Smooth muscle cell (in vitro differentiated cells): ENCODE data around the gene PCDHGA10. TPM values are rescaled to one million over a fixed set of nuclear protein-coding genes. Genes with fewer than 3 reads are reported as not detected.

ENCODE experiments used
- DNase-seq: peaks from one replicate; lab custom pipeline; 2025; ENCODE audit not compliant: unreplicated experiment; lab: John Stamatoyannopoulos, UW
- H2AFZ ChIP-seq: fragments of 200-600 bp; sonication (generic); 2 replicates; pipeline ENCODE4 v1.6.0; 2016; ENCODE audit warnings: antibody characterized with exemption, low read depth, mild to moderate bottlenecking
- H3F3A ChIP-seq: fragments of 200-600 bp; sonication (generic); 2 replicates; pipeline ENCODE4 v1.6.0; 2017; ENCODE audit warnings: antibody characterized with exemption, low read depth
- H3K27ac ChIP-seq: fragments of 200-600 bp; sonication (generic); 2 replicates; pipeline ENCODE4 v1.5.1; 2016; ENCODE audit warnings: low read depth, mild to moderate bottlenecking
- H3K27me3 ChIP-seq: fragments of 200-600 bp; sonication (generic); 2 replicates; pipeline ENCODE4 v1.6.1; 2016; ENCODE audit warnings: low read depth, mild to moderate bottlenecking
- H3K36me3 ChIP-seq: fragments of 200-600 bp; sonication (generic); 2 replicates; pipeline ENCODE4 v1.5.1; 2016; ENCODE audit warnings: low read depth
- H3K4me1 ChIP-seq: fragments of 200-600 bp; sonication (generic); 2 replicates; pipeline ENCODE4 v1.5.1; 2016; ENCODE audit warnings: low read depth
- H3K4me2 ChIP-seq: fragments of 200-600 bp; sonication (generic); 2 replicates; pipeline ENCODE4 v1.6.0; 2016; ENCODE audit warnings: mild to moderate bottlenecking
- H3K4me3 ChIP-seq: fragments of 200-600 bp; sonication (generic); 2 replicates; pipeline ENCODE4 v1.5.1; 2016; ENCODE audit warnings: mild to moderate bottlenecking
- H3K79me2 ChIP-seq: fragments of 200-600 bp; sonication (generic); 2 replicates; pipeline ENCODE4 v1.6.0; 2016; ENCODE audit warnings: low read depth, mild to moderate bottlenecking
- H3K9ac ChIP-seq: fragments of 200-600 bp; sonication (generic); 2 replicates; pipeline ENCODE4 v1.6.0; 2016; ENCODE audit warnings: low read depth
- H3K9me3 ChIP-seq: fragments of 200-600 bp; sonication (generic); replicated peaks from 2 replicates; pipeline ENCODE4 v1.5.1; 2016; ENCODE audit warnings: low read depth
- H4K20me1 ChIP-seq: fragments of 200-600 bp; sonication (generic); 2 replicates; pipeline ENCODE4 v1.6.0; 2016; ENCODE audit warnings: low read depth
- WGBS: methylation state at CpG from one replicate; pipeline ENCODE4 v1.1.7; 2016; ENCODE audit warnings: low lambda C conversion rate; 5-methylcytosine and 5-hydroxymethylcytosine counted together
- polyA plus RNA-seq: library from polyadenylated mRNA; unstranded; fragments of >200 nt; fragmentation: Nextera tagmentation; extraction: Ambion mirVana; gene quantifications from 2 replicates; pipeline ENCODE4 v1.2.1, GENCODE V29; 2016
- total RNA-seq: library from RNA; depleted of rRNA; stranded (reverse); fragments of >200 nt; gene quantifications from 2 replicates; pipeline ENCODE4 v1.2.3, GENCODE V29; 2014
- TF ChIP-seq, protein P1 (sequence below): fragments of 200-600 bp; sonication (generic); IDR thresholded peaks from 2 replicates; pipeline ENCODE4 v1.5.1; 2017; ENCODE audit warnings: borderline replicate concordance, mild to moderate bottlenecking, antibody characterized with exemption; ENCODE audit not compliant: insufficient read depth, poor library complexity, severe bottlenecking

The PCDHGA10 gene
- total and polyA plus RNA-seq, 2 experiments from 2014 or later = 10.9 to 24.7 TPM

DNA sequence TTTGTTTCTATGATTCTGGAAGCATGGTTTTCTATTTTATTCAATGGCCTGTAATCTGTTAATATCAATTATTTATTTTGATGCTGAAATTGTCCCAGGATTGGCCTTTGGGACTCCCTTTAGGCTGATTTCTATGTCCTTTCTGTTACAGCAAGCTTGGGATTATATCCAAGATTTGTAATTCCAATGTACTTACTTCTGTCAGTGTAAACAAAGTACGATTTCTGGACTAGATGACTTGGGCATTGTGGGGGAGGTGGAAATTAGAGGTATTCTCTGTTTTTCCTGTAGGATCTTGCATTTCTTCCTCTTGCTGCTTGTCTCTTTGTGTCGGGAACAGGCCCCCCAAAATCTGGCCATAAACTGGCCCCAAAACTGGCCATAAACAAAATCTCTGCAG lies 21.2 kb downstream of the PCDHGA10 start:
- 100% methylated on average over 2 of the region's 2 CpGs for WGBS
- DNase-seq = no peak
- H3F3A ChIP-seq = no peaks in the 10 kb centered on the region
- no peak overlapping the region for H2AFZ ChIP-seq
- TF ChIP-seq, protein P1, sequence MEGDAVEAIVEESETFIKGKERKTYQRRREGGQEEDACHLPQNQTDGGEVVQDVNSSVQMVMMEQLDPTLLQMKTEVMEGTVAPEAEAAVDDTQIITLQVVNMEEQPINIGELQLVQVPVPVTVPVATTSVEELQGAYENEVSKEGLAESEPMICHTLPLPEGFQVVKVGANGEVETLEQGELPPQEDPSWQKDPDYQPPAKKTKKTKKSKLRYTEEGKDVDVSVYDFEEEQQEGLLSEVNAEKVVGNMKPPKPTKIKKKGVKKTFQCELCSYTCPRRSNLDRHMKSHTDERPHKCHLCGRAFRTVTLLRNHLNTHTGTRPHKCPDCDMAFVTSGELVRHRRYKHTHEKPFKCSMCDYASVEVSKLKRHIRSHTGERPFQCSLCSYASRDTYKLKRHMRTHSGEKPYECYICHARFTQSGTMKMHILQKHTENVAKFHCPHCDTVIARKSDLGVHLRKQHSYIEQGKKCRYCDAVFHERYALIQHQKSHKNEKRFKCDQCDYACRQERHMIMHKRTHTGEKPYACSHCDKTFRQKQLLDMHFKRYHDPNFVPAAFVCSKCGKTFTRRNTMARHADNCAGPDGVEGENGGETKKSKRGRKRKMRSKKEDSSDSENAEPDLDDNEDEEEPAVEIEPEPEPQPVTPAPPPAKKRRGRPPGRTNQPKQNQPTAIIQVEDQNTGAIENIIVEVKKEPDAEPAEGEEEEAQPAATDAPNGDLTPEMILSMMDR = no peak
- no peaks in the 10 kb centered on the region for H3K27me3 ChIP-seq
- H3K4me2 ChIP-seq = no peak overlapping the region
- H3K36me3 ChIP-seq = peaks cover 19% of the 10 kb centered on the region
- H3K4me3 ChIP-seq = no peak overlapping the region
- H3K79me2 ChIP-seq = peaks cover 27% of the 10 kb centered on the region
- H3K4me1 ChIP-seq = no peaks in the 10 kb centered on the region
- H3K9ac ChIP-seq = no peak overlapping the region
- H4K20me1 ChIP-seq = no peaks in the 10 kb centered on the region
- peaks cover 19% of the 10 kb centered on the region for H3K9me3 ChIP-seq
- H3K27ac ChIP-seq = no peak overlapping the region

DNA sequence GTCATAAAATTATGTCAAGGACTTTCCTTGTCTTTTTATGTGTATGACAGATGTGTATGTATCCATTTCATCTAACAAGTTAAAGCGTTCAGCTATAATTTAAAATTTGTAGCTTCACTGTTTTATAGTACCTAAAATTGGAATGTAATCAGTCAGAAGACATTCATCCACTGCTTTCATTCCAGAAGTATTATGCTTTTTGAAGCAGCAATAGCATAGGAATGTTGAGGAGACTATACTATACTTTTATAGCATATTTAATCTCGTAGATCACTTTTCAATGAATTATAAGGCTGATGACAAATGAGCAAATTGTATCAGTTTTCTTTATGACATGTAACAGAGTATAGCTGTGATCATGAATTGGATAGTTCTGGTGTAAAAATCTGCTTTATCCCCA lies 24.4 kb downstream of the PCDHGA10 start:
- Histone ChIP-seq H3K4me1 (no peaks in the 10 kb centered on the region), H3K27me3 (no peaks in the 10 kb centered on the region), H3K79me2 (peaks cover 24% of the 10 kb centered on the region), H3K27ac (no peak overlapping the region), H3K4me2 (no peak overlapping the region), H3F3A (no peaks in the 10 kb centered on the region), H3K9ac (no peak overlapping the region), H3K4me3 (no peak overlapping the region), H2AFZ (no peak overlapping the region), H3K9me3 (peaks cover 8% of the 10 kb centered on the region), H3K36me3 (peaks cover 4% of the 10 kb centered on the region), H4K20me1 (no peaks in the 10 kb centered on the region)
- TF ChIP-seq, protein P1 = no peak
- DNase-seq = no peak
- 100% methylated on average over 2 of the region's 2 CpGs for WGBS

DNA sequence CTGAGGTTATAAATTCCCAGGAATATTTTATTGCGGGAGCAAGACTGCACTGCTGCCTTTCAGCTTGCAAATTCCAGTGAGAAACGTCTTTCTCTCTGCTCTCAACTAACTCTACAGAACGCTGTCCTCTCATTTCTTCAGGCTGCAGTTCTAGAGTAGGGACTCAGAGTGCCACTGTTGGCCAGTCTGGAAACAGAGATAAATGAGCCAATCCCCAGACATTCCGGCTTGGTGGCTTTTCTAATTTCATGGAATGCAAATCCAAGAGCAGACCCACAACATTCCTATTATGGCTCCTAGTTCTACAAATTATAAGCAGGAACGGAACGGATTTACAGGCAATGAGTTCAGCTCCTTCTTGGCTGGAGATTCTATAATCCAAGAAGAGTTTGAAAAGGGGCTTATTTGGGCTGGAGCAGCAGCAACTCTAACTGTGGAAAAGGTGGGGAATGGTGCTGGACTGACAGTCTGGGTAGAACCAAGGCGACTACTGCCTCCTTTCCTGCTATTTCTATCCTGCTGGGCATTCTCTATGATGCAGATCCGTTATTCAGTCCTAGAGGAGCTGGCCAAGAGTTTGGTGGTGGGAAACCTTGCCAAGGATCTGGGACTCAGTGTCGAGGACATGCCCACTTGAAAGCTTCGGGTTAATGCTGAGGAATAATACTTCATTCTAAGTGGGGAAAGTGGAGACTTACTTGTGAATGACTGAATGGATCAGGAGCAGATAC lies 26.8 kb downstream of the PCDHGA10 start:
- Histone ChIP-seq H3K9ac (no peak overlapping the region), H3K36me3 (no peaks in the 10 kb centered on the region), H3K27me3 (no peaks in the 10 kb centered on the region), H3K4me1 (no peaks in the 10 kb centered on the region), H3K4me2 (no peak overlapping the region), H2AFZ (no peak overlapping the region), H3K79me2 (peaks cover 21% of the 10 kb centered on the region), H3F3A (no peaks in the 10 kb centered on the region), H3K27ac (no peak overlapping the region), H3K9me3 (no peaks in the 10 kb centered on the region), H3K4me3 (no peak overlapping the region), H4K20me1 (no peaks in the 10 kb centered on the region)
- TF ChIP-seq, protein P1 = peak; percentile 28
- DNase-seq = no peak
- 67% methylated on average over 10 of the region's 10 CpGs for WGBS

DNA sequence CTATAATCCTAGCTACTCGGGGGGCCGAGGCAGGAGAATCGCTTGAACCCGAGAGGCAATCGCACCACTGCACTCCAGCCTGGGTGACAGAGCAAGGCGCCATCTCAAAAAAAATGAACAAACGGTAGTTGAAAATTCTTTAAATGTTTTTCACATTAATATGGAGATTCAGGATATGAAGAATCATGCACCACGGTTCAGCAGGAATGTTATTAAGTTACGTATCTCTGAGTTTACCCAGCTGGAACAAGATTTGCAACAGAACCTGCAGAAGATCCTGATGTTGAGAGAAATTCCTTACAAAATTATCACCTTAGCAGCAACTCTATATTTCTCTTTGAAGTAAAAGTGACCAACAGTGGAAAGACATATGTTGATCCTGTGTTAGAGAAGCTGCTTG lies 27.6 kb downstream of the PCDHGA10 start:
- Histone ChIP-seq H3K27ac (no peak overlapping the region), H3K36me3 (no peaks in the 10 kb centered on the region), H3K9me3 (no peaks in the 10 kb centered on the region), H3K4me2 (no peak overlapping the region), H2AFZ (no peak overlapping the region), H3K4me3 (no peak overlapping the region), H3K4me1 (no peaks in the 10 kb centered on the region), H3K9ac (no peak overlapping the region), H3K79me2 (peaks cover 26% of the 10 kb centered on the region), H3F3A (no peaks in the 10 kb centered on the region), H3K27me3 (no peaks in the 10 kb centered on the region), H4K20me1 (no peaks in the 10 kb centered on the region)
- TF ChIP-seq, protein P1 = no peak
- WGBS = over 99% methylated on average over 9 of the region's 9 CpGs
- no peak for DNase-seq
